NK-92 (cell line): ENCODE results near the gene ZNF627.
"Not testable (repeated sequence)": the region's sequence is repeated elsewhere in the genome, so short reads cannot be mapped to it uniquely, and the experiment has no call there.

Experiments used
- DNase-seq: peaks from one replicate; lab custom pipeline; 2025; ENCODE audit not compliant: unreplicated experiment; lab: John Stamatoyannopoulos, UW

The ZNF627 gene

DNA sequence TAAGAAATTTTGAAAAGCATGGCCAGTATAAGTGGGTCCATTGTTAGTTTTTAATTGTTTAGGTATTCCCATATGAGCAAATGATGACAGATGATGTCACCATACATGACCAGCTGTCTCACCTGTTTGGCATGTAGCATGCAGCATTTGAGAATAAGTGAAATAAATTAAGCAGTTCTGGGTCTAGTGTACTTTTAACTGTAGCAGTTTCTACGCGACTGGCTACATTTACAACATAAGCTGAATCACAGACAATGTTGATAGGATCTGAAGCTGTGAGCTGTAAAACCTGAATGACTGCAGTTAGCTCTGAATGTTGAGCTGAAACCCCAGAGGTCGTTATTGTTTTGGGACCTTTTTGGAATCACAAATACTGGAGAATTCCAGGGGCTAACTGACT lies 25.1 kb downstream of the ZNF627 start:
- not testable (repeated sequence) for DNase-seq

DNA sequence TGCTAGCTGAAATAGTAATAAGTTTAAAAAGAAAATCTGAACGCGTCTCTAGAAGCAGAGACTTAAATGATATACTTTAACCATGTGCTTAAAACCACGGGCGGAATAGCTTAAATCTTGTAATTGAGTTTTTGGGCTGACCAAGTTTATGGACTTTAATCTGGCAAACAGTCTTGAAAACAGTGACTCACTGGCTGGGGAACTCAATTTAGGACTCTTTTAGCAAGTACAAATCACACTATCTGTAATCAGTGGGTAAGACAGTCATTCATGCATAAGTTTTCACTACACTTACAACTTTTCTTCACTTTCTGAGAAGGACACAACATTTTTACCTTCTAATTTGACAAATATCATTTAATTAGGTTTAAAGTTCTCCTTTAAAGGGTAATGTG lies 26.8 kb downstream of the ZNF627 start:
- no peak for DNase-seq

DNA sequence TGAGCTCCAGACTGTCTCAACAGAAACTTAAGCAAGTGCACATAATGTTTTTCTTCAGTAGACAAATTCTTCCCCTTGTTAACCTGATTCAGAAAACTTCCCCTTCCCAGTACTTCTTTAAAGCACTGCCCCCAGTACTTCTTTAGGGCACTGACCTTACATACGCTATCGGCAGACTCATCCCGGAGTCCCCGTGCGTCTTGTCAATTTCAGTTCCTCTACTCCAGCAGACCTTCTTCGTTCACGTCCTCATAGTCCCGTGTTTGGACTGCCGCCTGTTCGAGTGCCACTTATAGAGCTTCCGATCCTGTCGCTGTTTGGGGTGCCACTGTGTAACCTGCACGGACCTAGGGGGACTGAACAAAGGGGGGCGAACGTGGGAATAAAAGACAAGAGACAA lies 29.0 kb downstream of the ZNF627 start:
- DNase-seq = no peak

GRCh38 chr19:11633223-11633622 lies 35.9 kb downstream of the ZNF627 start:
- no peak for DNase-seq

- not testable (repeated sequence) for DNase-seq
Observed at GRCh38 chr19:11634018-11634662, 36.9 kb downstream of the ZNF627 start.

DNA sequence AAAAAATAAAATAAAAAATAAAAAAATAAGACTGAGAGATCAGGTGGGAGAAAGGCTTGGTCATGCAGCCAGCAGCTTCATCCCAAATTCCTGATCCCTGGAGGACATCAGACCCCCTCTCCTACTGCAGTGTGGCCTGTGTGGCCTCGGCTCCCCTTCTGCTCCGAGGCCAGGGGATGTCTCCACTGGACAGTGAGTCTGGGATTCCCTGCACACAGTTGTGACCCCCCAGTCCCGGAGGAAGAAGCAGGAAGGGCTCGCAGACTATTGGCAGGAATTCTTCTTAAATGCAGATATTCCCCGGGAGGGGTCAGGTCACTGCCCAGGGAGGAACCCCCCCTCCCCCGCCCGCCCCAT lies 41.9 kb downstream of the ZNF627 start:
- no peak for DNase-seq

DNA sequence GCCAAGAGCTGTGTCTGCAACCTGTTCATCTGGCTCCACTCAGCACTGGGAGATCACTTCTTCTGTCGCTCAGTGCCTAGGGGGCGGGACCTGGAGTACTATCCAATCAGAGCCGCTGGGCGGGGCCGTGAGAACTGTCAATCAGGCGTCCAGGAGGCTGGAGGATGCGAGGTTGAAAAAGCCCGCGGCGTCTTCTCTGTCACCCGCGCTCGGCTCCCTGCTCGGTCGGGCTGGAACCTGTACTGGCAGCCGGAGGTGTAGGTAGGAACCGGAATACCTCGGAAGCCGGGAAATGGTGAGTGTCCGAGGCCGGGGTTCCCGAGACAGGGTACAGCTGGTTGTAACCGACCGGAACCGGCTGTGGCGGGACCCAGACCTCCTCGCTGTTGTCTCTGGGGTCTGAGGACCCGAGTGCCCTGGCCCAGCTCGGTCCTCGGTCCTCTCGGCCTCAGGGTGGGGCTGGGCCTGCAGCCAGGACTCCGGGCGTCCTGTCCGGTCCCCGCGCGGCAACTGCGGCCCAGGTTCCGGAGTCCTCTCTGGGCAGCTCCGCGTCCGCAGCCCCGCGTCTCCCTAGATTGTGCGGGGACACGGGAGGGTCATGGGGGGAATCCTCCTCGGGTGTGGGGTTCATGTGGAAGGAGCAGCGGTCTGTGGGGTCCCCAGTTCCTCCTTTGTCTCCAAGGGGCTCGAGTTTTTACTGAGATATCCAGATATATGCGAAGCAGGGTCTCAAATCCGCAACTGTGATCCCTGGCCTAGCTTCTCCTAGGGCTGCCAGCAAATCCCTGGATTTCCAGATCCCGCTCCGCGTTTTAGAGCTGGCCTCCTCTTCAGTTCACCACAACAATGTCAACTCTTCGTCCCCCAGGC lies 42.6 kb downstream of the ZNF627 start:
- no peak for DNase-seq

- no peak for DNase-seq
Observed at GRCh38 chr19:11641244-11641643, 44.0 kb downstream of the ZNF627 start.

DNA sequence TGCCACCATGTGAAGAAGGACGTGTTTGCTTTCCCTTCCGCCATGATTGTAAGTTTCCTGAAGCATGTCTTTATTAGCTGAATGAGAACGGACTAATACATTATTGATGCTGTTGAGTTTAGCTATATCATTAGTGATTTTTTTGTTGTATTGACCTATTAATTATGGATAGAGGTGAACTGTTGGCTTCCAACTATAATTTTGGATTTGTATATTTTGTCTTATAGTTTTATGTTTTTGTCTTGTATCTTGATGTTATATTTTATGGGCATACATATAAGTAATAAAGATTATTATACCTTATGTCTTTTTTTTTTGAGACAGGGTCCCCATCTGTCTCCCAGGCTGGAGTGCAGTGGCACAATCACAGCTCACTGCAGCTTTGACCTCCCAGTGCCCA lies 45.6 kb downstream of the ZNF627 start:
- no peak for DNase-seq

DNA sequence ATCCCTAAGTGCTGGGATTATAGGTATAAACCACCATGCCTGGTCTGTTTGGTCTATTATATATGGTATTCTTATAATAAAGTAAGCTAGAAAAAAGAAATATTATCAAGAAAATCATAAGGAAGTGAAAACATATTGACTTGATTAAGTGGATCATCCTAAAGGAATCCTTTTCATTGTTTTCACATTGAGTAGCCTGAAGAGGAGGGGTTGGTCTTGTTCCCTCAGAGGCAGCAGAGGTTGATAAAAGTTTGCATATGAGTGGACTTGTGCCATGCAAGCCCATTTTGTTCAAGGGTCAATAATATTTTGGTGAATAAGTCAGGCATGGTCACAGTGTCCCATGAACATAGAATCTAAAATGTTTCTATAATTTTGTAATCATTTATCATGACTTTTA lies 52.7 kb downstream of the ZNF627 start:
- no peak for DNase-seq

- no peak for DNase-seq
Observed at GRCh38 chr19:11651062-11651461, 53.8 kb downstream of the ZNF627 start.

DNA sequence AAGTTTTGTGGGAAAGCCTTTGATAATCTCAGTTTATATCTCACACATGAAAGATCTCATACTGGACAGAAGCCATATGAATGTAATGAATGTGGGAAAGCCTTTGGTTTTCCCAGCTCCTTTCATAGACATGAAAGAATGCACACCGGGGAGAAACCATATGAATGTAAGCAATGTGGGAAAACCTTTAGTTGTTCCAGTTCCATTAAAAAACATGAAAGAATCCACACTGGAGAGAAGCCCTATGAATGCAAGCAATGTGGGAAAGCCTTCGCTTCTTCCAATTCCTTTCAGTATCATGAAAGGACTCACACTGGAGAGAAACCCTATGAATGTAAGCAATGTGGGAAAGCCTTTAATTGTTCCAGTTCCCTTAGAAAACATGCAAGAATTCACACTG lies 54.8 kb downstream of the ZNF627 start:
- no peak for DNase-seq

DNA sequence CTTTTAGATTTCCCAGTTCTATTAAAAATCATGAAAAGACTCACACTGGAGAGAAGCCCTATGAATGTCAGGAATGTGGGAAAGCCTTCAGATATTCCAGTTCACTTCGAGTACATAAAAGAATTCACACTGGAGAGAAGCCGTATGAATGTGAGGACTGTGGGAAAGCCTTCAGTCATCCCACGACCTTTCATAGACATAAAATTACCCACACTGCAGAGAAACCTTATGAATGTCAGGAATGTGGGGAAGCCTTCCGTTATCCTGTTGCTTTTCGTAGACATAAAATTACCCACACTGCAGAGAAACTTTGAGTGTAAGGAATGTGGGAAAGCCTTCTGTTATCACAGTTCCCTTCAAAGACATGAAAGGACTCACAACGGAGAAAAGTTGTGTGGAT lies 55.2 kb downstream of the ZNF627 start:
- DNase-seq = no peak

DNA sequence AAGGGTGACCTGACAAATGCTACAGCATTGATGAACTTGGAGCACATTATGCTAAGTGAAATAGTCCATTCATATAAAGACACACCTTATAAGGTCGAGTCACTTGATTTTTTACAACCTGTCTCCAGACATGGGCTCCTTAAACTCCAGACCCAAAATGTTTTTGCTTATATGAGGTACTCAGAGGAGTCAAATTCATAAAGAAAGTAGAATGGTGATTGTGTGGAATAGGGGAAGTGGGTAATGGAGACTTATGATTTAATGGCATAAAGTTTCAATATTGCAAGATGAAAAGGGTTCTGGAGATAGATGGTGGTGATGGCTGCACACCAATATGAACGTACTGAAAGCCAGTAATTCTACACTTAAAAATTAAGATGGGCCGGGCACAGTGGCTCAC lies 59.3 kb downstream of the ZNF627 start:
- no peak for DNase-seq

DNA sequence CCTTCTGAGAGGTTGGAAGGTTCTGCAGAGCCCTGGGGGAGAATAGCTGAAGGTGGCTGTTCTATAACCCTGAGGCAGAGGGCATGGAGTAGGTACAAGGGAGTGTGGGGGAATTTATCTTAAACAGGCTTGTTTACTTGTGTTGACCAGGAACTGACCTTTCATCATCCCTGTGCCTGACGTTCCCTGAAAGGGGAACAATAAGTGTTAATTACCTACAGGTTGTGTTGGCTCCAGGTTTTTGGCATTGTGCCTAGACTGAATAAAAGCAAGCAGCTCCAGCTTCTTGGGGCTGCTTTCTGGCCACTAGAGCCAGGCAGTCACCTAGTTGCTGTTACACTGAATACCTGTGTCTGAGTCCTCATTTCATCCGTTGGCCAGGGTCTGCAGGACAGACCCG lies 60.0 kb downstream of the ZNF627 start:
- no peak for DNase-seq

GRCh38 chr19:11658970-11659369 lies 61.7 kb downstream of the ZNF627 start:
- DNase-seq = no peak

- no peak for DNase-seq
Observed at GRCh38 chr19:11659612-11660011, 62.3 kb downstream of the ZNF627 start.

DNA sequence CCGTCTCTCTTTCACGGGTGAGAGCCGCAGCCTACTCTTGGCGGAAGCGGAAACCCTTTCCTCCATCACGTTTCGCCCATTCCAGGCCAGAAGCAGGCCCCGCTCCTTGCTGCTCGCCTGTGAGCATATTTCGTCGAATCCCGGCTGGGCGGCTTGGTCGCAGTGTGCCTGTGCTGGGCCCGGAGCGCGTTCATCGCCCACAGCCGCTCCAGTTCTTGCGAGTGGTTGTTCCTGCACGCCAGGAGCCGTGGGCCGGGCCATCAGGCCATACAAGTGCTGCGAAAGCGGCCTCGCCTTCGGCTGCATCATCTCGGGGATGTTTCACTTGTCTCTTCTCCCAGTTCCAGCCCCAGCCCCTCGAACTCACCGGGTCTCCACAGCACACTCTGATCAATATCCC lies 65.0 kb downstream of the ZNF627 start:
- DNase-seq = no peak

- DNase-seq = no peak
Observed at GRCh38 chr19:11663181-11663591, 65.9 kb downstream of the ZNF627 start.
